HG03521 (cell line): ENCODE measurements around the gene KMO.
A peak's percentile ranks its signal among the peaks of the same experiment; 100 is the strongest.

ENCODE experiments used
- ATAC-seq: cut with Tn5 transposase; IDR thresholded peaks from one replicate; pipeline ENCODE4 v1.9.1; 2021; ENCODE audit warnings: mild to moderate bottlenecking, moderate library complexity; ENCODE audit not compliant: unreplicated experiment

KMO gene

DNA sequence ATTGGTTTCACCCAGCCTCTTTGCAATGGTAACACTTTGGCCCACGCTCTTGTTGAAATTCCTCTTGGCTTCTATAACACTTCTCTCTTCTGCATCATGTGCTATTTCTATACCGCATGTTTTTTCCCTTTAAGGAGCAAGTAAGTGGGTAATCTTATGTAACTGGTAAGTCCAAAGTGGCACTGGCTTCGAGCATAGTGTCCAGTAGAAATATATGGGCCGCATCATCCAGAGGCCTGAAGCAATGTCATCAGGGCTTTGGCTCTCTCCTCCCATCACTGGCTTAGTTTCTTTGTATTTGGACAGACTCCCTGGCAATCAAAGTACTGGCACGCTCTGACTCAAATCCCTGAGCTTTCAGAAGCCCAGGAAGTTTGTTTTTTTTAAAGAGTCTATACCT, 90.5 kb downstream of the KMO start:
- ATAC-seq: no peak

DNA sequence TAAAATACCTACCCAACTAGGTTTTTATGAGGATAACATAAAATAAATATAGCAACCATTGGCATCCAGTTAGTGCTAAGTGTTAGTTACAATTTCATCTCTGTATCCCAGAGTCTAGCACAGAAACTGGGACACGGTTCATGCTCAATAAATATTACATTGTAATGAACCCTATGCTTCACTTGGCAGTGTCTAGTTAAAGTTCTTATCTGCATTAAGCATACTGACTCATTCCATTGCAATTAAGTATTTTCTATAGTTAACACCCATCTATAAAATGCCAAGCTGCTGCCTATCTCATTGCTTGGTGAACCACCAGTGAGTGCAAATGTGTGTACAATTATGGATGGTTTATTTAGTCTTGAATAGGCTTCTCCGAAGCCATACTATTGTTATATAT, 92.8 kb downstream of the KMO start:
- no peak for ATAC-seq

DNA sequence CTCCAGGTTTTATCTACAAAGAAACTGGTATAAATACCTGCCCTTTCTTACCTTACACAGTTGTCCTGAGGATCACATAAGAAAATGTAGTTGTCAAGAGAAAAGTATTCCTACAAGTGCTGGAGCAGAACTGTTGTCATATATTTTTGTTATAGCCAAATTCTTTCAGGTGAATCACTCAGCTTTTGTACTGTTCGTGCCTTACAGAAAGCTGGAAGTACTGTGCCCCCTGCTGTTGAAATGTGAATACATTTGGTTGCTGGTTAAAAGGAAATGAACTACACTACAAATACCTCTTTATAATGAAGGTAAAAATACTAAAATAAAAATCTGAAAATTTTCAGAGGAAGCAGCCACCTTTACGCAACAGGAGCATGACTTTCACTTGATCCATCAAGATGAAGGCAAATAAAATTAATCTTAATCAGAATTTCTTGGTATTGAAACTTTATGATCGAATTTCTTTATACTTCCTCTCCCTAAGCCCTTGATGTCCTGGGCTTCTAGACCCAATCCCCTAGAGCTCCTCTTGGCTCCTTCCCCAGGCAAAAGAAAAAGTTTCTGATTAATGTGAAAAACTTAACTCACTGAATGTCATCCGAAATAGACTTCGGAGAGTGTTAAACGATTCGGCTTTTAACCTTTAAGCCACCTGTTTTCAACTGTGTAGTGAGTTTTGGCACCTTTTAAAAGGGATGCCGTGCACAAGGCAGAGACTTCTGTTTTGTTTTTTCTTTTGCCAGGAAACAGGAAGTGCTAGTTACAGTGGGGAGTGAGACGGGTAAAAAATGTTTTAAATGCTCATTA, 95.5 kb downstream of the KMO start:
- ATAC-seq: peak; percentile 79

DNA sequence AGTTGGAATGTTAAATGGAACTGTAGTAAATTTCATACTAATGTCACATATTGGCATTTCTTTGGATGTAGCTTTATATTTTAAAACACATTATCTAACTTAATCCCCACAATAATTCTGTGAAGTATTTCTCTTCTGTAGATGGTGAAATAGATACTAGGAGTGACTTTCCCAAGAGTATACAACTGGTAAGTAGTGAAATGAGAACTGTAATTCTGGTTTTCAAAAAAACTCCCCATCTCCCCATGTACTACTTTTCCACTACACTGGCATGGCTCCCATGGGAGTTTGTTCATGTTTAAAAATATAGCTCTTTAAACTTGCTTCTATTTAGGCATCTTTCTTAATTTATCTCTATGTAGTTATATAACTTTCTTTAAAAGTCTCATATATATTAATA, 97.8 kb downstream of the KMO start:
- ATAC-seq: no peak

DNA sequence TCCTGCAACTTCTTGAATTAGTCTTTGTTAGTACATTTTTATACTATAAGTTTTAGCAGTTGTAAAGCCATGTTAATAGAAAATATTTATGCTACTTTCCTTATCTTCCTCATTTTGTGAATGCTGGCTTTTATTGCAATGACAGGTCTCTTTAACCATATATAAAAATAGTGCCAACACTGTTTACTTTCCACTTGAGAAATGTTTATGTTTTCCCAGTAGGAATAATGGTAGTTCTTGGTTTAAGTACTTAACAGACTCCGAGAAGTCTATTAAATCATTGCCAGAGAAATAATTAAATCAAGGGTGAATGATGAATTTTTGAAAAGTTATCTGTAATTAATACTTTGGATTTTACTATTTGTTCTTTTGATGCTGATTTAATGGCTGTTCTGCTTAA, 98.3 kb downstream of the KMO start:
- no peak for ATAC-seq

DNA sequence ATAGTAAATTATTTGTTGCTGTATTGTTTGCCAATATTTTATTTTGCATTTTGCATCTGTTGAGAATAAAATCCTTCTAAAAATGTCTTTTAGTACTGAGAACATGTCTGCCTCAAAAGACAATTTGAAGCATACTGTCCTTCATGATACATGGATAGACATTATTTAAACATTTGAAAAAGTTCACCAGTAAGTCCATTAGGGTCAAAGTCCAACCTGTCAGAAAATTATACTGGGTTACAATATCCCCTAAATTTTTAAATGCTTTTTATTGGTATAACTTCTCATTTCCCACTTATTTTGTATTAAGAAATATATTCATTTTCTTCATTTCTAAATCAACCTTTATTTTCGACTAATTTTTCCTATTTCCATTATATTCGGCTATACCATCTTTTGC, 98.7 kb downstream of the KMO start:
- no peak for ATAC-seq

DNA sequence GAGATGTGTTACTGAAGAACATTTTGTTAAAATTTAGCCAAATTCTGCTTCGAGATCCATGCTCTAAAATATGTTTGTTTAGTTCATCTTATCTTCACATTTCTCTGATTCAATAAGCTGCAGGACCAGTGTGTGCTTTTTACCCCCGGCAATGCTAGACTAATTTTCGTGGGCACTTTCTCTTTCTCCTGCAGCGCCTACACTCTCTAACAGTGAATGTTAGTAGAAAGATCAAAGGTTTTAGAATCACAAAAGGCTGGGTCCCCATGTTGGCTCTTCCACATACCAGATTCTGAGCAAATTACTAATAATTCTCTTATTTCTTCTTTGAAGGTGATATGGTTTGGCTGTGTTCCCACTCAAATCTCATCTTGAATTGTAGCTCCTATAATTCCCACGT, 99.5 kb downstream of the KMO start:
- ATAC-seq: no peak

DNA sequence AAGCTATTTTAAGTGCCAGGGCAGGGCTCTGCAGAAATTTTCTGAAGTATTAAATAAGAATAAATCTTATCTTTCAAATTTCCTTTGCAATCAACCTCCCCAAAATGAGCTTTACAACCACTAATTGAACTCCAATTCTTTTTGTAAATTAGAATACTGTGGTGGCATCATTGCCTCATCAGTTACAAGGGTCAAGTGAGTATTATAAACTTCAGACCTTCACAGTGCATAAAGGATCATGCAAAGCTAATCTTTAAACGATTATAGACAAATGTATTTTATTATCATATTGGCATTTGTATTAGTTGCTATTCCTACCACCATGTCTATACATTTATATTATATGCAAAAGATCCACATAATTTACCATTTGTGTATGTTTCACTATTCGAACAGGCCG, 100.8 kb downstream of the KMO start:
- ATAC-seq: no peak

DNA sequence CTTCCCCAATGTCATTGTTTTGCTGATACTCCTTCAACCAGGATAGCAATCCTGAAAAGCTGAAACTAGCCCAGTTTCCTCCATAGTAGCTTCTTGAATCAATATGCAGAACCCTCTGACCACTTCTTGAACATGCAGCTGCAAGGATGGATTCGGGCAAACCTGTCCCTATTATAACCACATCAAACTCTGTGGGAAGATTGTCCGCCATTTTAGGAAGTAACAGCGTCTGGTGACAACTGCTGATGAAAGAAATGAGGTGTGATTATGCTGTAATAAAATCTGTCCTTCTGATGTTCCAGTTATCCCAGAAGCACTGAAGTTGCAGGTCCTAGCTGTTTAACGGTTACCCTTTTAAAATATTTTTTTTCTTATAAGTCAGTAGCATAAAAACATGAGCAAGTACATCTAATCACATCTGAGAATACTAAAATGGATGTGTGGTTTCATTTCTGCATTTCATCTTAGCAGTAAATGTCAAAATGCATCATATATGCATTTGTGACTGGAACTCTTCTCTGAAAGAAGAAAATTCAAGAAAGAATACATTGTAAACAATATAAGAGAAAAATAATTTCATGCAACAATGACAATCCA, 103.5 kb downstream of the KMO start:
- no peak for ATAC-seq

DNA sequence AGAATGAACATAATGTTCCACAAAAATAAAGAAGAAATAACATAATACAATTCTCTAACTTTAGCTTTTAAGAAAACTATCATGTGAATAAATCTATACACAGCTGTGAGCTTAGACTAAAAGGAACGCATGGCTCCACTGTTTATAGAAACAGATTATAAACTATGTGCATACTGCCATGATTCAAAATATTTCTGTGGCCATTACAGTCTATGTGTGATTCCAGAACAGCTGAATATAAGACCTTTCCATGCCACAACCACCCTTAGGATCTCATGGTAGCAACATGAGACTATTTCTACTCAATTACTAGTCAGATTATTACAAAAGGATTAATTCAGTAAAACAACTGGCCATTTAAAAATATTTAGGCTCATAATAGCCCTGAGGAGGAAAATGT, 104.1 kb downstream of the KMO start:
- ATAC-seq: no peak

DNA sequence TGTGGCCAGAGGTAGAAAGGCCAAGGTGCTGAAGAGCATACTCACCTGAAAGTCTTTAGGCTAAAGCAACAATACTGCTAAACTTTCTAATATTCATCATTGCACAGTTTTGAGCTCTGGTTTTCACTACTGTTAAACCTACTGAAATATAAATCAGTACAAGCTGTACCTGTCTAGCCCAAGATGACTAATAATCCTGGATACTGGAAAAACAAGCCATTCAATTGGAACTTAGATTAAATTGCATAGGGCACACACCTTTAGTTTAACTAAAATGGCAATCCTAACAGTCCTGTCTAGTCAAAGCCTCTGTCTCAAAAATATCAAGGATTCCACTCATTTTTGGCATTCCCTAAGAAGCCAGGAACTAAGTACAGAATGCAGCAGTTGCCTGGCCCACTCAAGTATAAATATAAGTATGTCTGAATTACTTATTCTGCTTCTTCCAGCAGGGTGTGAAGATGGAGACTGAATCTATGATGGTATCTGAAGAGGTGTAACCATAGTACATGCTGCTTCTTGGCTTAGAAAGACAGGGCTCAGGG, 104.9 kb downstream of the KMO start:
- no peak for ATAC-seq

DNA sequence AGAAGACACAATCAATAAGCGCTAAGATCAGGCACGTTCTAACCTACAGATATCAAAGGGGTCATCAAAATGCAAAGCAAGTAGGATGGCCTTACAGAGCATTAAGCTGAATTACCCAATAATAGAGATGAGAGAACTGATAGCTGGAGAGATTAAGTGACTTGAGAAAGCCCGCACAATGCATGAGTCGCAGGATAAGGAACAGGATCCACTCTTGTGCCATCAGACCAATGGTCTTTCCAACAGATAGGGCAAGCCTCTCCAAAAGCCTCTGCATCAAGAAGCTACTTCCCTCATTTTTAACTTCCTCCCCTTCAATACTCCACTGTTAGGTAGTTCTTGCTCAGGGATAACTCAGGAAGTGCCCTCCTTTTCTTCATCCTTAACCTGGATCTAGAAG, 105.4 kb downstream of the KMO start:
- ATAC-seq: no peak

DNA sequence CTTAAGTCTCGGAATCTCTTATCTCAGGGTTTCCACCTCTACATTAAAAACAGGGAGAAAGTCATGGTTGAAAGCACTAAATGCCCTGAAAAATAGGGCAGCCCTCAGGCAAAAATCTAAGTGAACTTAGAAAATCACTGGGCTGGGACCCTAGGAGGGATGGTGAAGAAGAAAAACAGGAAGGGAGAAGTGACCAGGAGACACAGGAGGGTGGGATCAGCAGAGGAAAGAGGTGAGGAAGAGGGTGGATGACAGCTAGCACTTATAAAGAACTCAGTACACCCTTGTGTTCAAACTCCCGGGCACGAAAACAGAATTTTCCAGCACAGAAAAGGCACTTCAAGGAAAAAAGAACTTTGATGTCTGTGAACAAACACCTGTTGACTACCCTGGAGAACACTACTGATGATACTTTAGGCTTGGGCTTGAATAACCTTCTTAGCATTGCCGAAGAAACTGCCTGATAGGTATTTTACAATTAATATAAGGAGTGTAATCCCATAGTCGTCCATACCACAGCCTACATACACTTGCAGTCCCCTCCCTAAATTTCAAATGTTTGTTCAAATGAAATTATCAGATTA, 106.0 kb downstream of the KMO start:
- no peak for ATAC-seq

DNA sequence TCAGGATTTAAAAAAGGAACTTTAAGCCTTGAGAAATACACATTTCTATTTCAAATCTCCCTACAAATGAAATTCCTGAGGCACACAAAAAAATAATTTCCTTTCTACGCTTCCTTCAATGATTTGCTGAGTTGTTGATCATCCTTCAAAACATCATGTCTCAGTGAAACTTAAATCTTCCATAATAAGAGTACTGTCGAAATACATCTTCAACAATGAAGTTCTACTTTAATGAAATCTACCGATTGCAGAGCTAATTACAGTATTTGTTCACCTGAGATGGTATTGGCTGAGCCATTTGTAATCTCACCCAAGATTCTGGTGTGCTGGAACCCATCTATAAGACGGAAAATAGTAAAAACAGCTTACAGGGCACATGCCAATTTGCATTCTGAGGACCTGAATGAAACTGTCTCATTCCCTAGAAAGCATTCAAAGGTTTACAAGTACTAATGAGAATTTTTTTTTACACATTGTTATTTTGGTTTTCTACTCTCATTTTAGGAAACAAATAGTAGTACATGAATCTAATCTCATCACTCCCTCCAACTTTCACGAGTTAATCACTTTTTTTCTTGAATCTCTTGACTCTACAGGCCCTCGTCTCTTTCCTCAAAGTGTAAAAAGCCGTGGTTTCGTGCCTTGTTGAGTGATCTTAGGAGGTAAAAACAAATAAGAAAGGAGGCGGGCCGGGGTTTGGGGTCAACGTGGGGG, 106.9 kb downstream of the KMO start:
- ATAC-seq: no peak

DNA sequence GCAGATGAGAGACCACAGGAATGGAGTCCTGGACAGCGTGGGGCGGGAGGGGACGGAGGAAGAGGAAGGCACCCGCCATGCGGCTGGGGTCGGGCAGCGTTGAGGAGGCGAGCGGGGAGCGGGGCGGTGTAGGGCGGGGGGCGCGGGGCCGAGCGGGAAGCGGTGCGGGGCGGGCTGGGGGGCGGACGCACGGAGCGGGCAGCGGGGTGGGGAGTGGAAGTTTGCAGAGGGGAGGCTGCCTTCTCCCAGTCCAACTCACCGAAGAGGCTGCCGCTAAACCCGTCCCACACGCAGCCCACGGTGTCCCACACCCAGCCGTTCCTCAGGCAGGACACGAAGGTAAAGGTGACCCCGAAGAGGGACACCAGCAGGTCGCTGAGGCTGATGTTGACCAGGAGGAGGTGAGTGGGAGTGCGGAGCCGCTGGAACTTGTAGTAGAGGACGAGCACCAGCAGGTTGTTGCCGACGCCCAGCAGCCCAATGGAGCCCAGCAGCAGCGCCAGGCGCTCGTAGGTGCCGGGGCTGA, 107.5 kb downstream of the KMO start:
- peak; percentile 44 for ATAC-seq

DNA sequence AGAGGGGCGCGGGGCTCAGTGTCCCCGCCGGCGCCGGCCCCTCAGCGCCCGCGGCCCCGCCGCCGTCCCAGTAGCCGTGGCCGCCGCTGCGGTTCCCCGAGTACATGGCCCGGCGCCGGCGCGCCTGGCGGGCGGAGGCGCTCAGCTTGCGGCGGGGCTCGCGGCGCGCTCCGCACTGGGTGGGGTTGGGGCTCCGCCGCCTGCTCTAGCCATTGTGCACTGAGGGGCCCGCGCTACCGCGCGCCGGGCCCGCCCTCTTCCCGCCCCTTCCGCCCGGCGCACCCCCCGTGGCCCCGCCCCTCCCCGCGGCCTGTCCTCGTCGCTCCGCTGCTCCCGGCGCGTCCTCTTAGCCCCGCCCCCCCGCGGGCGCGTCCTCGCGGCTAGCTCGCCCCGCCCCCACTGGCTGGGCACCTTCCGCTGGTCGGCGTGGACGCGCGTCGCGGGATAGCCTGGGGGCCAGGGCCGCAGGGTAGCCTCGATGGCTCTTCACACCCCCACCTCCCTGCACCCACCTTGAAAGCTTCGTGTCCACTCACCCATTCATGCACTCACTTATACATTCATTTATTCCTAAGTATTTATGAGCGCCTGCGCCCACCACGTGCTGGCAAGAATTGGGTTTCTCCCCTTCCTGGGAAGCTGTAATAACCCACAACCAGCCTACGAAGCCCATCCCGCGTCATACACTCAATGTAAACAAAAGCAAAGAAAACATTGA, 108.1 kb downstream of the KMO start, which contains the start of the genes CHML and OPN3:
TSS of gene CHML (minus strand) at position 221 of the 718 bp plus-strand sequence. CDS start 4,603 bp downstream, outside the sequence.
TSS of gene OPN3 (minus strand) at position 221 of the 718 bp plus-strand sequence. CDS start at position 106, 115 bp downstream.
- ATAC-seq: peak; percentile 94

DNA sequence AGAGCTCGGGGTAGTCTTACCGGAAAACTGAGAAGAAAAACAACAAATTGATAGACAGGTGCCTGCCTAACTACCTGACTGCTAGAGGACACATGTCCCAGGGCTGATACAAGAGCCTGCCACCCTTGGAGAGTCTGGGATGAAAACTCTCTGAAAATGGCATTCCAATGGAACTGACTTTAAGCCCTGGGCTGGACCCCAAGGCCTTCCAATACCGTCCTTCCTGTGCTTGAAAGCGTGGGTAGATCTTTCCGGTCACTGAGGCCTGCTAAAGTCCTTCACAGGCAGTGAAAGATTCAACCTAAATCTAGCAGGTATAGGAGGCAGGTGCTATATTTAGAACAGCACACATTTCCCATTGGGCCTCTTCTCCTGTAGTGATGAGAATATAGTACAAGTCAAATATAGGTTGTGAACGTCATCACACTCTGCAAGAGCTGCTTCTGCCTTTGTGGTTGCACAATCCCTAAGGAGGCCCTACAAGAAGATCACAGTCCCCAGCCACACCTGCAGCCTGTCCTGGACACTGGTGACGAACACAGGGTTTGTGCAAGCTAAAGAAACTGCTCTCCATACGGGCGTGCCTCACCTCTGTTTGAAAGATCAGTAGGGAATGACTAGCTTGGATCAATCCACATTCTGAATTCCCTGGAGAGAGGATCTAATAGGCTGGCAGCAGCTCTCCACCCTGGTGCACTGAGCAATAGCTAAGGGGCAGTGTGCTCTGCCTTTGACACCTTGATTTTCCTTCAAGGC, 108.9 kb downstream of the KMO start:
- no peak for ATAC-seq

DNA sequence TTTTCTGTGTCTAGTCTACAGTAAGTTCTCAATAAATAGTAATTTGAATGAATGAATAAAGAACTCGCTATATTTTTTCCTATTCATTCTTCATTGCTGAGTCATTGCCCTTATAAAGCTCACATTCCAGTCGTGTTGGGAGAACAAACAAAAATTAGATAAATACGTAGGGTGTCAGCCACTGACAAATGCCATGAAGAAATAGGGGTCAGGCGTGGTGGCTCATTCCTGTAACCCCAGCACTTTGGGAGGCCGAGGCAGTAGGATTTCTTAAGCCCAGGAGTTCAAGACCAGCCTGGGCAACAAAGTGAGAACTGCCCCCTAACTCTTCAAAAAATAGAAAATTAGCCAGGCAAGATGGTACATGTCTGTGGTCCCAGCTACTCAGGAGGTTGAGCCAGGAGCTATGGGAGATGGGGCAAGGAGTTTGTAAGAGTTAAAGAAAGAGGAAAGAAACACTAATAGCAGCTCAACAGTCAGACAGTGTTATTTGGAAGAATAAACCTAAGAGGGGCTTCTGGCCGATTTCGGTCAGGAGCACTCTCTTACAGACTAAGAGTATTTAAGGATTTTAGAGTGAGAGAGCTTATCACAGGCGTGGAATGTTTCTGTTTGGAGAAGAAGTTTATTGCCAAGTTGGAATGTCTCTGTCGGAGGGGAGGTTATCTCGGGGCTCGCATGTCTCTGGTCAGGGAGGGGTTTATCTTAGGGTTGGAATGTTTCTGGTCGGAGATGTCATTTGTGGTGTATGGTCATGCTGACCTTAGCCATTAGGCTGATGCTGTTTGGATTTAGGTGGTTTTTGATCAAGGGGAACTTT, 109.8 kb downstream of the KMO start:
- ATAC-seq: no peak

DNA sequence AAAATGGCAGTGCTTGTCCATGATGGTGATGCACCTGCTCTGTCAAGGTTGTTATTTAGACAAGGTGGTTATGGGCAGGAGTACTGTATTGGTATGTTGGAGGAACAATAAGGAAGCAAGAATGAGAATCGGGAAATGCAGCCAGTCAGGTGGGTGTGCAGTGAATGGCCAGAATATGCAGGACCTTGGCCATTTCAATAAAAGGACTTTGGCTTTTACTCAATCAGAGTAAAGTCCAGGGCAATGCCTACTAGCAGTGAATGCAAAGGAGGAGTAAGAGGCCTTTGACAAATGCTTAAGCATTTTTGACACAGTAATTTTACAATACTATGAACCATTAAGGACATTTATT, 110.4 kb downstream of the KMO start:
- ATAC-seq: no peak
